HL-60 (cell line): ENCODE results near the gene CBX6.

Experiments
- DNase-seq, 2 experiments: peaks; one replicate each; pipeline ENCODE4 v3.0.0-alpha.2; 2010 to 2020; ENCODE audit warnings: low read depth in 1 of 2, low spot score in 1 of 2
- H3K27ac ChIP-seq: fragments of 250-450 bp; sonication (Bioruptor Pico); replicated peaks from 2 replicates; pipeline ENCODE4 v1.5.1; 2020; ENCODE audit warnings: mild to moderate bottlenecking, moderate library complexity
- H3K27me3 ChIP-seq: fragments of 250-450 bp; sonication (Bioruptor Pico); 2 replicates; pipeline ENCODE4 v1.5.1; 2021; ENCODE audit warnings: mild to moderate bottlenecking, moderate library complexity; ENCODE audit not compliant: insufficient read depth, poor library complexity, severe bottlenecking
- H3K4me3 ChIP-seq: replicated peaks from 2 replicates; pipeline ENCODE4 v1.5.1; 2011; ENCODE audit warnings: mild to moderate bottlenecking, control low read depth, low read length; ENCODE audit not compliant: insufficient read depth
- GABPA ChIP-seq: IDR thresholded peaks from 2 replicates; pipeline ENCODE4 v1.6.1; 2012; ENCODE audit warnings: low read depth
- POLR2AphosphoS5 ChIP-seq: IDR thresholded peaks from 2 replicates; pipeline ENCODE4 v1.6.1; 2012; ENCODE audit warnings: low read depth
- SPI1 ChIP-seq: IDR thresholded peaks from 2 replicates; pipeline ENCODE4 v1.6.1; 2012; ENCODE audit warnings: low read depth, mild to moderate bottlenecking, borderline replicate concordance
- TF ChIP-seq, protein P1 (sequence below): IDR thresholded peaks from 2 replicates; pipeline ENCODE4 v1.6.1; 2012; ENCODE audit warnings: low read depth; ENCODE audit not compliant: insufficient replicate concordance
- TF ChIP-seq, protein P2 (sequence below): IDR thresholded peaks from one replicate; pipeline ENCODE4 v1.5.1; 2011; ENCODE audit warnings: low read length, control low read depth, inconsistent platforms; ENCODE audit not compliant: insufficient read depth

Gene CBX6

DNA sequence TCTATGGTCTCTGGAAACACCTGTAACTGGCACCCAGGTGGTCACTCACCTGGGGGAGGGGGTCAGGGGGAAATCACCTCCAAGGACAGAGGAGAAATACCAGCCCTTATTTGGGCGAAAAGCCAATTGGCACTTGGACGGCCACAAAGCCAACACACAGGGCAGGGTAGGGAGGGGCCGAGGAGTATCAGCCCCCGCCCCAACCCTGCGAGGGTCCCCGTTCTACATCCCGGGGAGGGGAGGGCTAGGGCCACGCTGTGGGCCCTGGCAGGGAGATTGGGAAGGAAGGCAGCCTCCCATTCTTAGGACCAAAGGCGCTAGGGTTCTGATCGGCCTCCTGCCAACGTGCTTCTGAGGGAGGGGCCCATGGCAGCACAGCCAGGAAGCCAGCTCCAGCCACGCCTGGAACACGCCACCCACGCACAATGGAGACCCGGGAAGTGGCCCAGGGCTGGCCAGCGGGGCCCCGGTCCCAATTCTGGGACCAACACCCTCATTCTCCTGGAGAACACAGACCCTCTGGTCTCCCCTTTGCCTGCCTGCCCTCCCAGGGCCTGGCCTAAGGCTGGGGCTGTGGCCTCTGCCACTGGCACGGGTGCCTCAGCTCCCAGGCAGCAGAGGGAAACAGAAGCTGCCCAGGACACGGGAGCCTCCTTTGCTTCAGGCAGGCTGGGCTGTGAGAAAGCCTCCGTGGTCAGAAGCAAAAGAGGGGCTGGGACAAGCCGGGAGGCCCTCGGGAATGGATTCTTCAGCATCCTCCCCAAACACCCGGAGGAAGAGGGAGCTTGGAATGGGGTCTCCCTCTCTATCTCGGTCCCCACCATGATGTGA lies 7.4 kb downstream of the CBX6 start:
- no peak for DNase-seq
- no peak overlapping the region for H3K27ac ChIP-seq
- H3K4me3 ChIP-seq, result no peak overlapping the region
- TF ChIP-seq, protein P1, sequence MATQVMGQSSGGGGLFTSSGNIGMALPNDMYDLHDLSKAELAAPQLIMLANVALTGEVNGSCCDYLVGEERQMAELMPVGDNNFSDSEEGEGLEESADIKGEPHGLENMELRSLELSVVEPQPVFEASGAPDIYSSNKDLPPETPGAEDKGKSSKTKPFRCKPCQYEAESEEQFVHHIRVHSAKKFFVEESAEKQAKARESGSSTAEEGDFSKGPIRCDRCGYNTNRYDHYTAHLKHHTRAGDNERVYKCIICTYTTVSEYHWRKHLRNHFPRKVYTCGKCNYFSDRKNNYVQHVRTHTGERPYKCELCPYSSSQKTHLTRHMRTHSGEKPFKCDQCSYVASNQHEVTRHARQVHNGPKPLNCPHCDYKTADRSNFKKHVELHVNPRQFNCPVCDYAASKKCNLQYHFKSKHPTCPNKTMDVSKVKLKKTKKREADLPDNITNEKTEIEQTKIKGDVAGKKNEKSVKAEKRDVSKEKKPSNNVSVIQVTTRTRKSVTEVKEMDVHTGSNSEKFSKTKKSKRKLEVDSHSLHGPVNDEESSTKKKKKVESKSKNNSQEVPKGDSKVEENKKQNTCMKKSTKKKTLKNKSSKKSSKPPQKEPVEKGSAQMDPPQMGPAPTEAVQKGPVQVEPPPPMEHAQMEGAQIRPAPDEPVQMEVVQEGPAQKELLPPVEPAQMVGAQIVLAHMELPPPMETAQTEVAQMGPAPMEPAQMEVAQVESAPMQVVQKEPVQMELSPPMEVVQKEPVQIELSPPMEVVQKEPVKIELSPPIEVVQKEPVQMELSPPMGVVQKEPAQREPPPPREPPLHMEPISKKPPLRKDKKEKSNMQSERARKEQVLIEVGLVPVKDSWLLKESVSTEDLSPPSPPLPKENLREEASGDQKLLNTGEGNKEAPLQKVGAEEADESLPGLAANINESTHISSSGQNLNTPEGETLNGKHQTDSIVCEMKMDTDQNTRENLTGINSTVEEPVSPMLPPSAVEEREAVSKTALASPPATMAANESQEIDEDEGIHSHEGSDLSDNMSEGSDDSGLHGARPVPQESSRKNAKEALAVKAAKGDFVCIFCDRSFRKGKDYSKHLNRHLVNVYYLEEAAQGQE, result no peak
- TF ChIP-seq POLR2AphosphoS5, result 0 out of 2 replicates have a peak, but pooled peaks have one; percentile 25
- no peaks in the 10 kb centered on the region for H3K27me3 ChIP-seq

DNA sequence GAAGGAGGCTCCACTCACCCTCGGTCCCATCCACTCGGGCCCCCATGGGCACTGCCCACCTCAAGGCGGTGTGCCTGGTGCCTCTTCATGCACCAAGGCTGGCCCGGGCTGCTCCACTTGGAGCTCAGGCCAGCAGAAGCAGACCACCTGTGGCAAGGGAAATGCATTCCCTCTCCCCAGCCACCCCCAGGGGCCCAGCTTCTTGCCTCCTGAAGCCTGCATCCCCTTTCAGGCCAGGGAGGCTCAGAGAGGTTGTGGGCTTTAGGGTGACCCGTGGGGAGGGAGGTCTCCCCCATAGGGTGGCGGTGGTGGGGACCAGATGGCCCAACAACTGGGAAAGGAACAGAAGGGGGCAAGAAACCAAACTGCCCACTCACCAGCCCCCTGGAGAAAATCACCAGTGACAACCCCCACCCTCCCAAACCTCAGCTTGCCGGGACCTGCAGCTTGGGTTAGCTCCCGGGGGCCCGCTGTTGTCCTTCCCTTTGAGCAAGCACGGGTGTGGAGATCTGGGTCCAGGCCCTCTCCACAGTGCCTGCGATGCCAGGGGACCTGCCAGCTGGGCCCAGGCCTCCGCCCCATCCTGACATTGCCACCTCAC lies 8.4 kb downstream of the CBX6 start:
- H3K27me3 ChIP-seq, result no peaks in the 10 kb centered on the region
- DNase-seq, result no peak
- TF ChIP-seq POLR2AphosphoS5 (no peak), SPI1 (no peak), GABPA (no peak)
- TF ChIP-seq, protein P1, result no peak
- TF ChIP-seq, protein P2, sequence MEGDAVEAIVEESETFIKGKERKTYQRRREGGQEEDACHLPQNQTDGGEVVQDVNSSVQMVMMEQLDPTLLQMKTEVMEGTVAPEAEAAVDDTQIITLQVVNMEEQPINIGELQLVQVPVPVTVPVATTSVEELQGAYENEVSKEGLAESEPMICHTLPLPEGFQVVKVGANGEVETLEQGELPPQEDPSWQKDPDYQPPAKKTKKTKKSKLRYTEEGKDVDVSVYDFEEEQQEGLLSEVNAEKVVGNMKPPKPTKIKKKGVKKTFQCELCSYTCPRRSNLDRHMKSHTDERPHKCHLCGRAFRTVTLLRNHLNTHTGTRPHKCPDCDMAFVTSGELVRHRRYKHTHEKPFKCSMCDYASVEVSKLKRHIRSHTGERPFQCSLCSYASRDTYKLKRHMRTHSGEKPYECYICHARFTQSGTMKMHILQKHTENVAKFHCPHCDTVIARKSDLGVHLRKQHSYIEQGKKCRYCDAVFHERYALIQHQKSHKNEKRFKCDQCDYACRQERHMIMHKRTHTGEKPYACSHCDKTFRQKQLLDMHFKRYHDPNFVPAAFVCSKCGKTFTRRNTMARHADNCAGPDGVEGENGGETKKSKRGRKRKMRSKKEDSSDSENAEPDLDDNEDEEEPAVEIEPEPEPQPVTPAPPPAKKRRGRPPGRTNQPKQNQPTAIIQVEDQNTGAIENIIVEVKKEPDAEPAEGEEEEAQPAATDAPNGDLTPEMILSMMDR, result no peak
- H3K27ac ChIP-seq, result no peak overlapping the region
- no peak overlapping the region for H3K4me3 ChIP-seq

DNA sequence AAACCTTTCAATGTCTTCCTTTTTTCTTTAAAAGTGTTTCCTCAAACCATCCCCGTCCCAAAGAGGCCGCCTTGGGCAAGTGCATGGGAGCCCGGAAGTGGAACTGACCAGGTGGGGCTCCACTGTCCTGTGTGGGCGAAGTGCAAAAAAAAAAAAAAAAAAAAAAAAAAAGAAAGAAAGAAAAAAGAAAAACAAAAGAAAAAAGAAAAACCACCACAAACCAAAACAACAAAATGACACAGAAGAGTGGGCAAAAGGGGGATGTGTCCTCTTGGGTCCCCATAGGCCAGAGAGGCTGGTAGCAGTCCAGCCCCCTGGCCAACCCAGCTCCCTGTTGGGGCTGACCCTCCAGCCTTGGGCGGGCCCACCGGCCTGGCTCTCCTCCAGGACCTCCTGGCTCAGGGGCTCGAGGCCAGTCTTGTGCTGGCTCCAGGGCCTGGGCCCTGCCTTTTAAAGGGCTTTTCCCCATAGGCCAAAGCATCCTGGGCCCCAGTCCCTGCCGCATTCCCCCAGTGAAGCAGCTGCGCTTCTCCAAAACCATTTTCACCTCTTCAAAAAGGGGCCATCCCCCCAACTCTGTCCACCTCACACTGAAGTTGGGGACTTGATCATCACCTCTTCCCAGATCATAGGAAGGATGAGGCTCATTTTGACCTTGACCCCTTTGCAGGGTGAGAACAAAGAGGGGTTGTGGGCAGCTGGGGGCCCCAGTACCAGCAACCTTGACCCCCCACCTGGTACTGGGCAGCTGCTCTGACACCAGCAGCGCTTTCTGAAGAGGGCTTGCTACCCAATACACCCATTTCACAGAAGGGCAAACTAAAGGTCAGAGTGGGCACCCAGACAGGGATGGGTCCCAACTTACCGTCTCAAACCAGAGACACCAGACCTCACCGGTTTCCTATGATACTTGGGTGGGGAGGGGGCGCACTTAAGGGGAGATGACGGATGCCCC lies 9.4 kb downstream of the CBX6 start:
- no peak overlapping the region for H3K4me3 ChIP-seq
- no peak overlapping the region for H3K27ac ChIP-seq

More for the DNA sequence above, 9.4 kb downstream of the CBX6 start:
- no peak for DNase-seq
- TF ChIP-seq, protein P2, result no peak
- TF ChIP-seq, protein P1, result no peak
- no peak for TF ChIP-seq POLR2AphosphoS5
- H3K27me3 ChIP-seq, result no peaks in the 10 kb centered on the region
